ENCODE measurements around the gene PLEKHN1.

GRCh38 chr1:1005774-1006304 lies 39.6 kb downstream of the PLEKHN1 start:
- TF ChIP-seq ZNF274 (IDR thresholded peaks at IDR 0.05; ENCODE audit: low read depth, low read length), result no peak
- no peak for TF ChIP-seq SUZ12 (IDR thresholded peaks at IDR 0.05; ENCODE audit: extremely low read depth, insufficient read depth, insufficient read length)

All from NT2/D1 (cell line).